Nephron progenitor cell (in vitro differentiated cells): ENCODE results near the gene CENPT.

Source experiments
- DNase-seq: peaks from one replicate; pipeline ENCODE4 v3.0.0; 2021
- H3K27ac Mint-ChIP-seq: 2 replicates; pipeline ENCODE4 v1.8.0; 2021; ENCODE audit warnings: mild to moderate bottlenecking, moderate library complexity, mixed read lengths
- H3K27me3 Mint-ChIP-seq: 2 replicates; pipeline ENCODE4 v1.8.0; 2021; ENCODE audit warnings: mild to moderate bottlenecking, low read depth, mixed read lengths; ENCODE audit not compliant: poor library complexity
- H3K36me3 Mint-ChIP-seq: 2 replicates; pipeline ENCODE4 v1.8.0; 2021; ENCODE audit warnings: low read depth, mixed read lengths
- H3K4me1 Mint-ChIP-seq: 2 replicates; pipeline ENCODE4 v1.8.0; 2021; ENCODE audit warnings: mixed read lengths
- H3K4me3 Mint-ChIP-seq: 2 replicates; pipeline ENCODE4 v1.8.0; 2021; ENCODE audit warnings: mild to moderate bottlenecking, moderate library complexity, mixed read lengths
- H3K9me3 Mint-ChIP-seq: 2 replicates; pipeline ENCODE4 v1.8.0; 2021; ENCODE audit warnings: mild to moderate bottlenecking, moderate library complexity, mixed read lengths
- TF ChIP-seq, protein P1 (sequence below): fragments of 200-600 bp; sonication (generic); IDR thresholded peaks from 2 replicates; pipeline ENCODE4 v1.5.0; 2021; ENCODE audit warnings: antibody characterized with exemption

The CENPT gene

DNA sequence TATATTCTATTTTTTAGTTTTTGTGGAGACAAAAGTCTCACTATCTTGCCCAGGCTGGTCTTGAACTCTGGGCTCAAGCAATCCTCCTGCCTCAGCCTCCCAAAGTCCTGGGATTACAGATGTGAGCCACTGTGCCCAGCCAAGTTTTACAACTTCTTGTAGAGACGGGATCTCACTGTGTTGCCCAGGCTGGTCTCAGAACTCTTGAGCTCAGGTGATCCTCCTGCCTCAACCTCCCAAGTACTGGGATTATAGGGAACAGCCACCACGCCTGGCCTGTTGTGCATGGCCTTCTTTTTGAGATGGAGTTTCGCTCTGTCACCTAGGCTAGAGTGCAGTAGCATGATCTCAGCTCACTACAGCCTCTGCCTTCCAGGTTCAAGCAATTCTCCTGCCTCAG lies 6.2 kb upstream of the CENPT start:
- no peak for DNase-seq
- Mint-ChIP-seq H3K9me3 (no peaks in the 10 kb centered on the region), H3K4me3 (no peak overlapping the region), H3K36me3 (peaks cover 33% of the 10 kb centered on the region), H3K27ac (no peak overlapping the region), H3K4me1 (peaks cover 26% of the 10 kb centered on the region), H3K27me3 (peaks cover 2% of the 10 kb centered on the region)
- TF ChIP-seq, protein P1, sequence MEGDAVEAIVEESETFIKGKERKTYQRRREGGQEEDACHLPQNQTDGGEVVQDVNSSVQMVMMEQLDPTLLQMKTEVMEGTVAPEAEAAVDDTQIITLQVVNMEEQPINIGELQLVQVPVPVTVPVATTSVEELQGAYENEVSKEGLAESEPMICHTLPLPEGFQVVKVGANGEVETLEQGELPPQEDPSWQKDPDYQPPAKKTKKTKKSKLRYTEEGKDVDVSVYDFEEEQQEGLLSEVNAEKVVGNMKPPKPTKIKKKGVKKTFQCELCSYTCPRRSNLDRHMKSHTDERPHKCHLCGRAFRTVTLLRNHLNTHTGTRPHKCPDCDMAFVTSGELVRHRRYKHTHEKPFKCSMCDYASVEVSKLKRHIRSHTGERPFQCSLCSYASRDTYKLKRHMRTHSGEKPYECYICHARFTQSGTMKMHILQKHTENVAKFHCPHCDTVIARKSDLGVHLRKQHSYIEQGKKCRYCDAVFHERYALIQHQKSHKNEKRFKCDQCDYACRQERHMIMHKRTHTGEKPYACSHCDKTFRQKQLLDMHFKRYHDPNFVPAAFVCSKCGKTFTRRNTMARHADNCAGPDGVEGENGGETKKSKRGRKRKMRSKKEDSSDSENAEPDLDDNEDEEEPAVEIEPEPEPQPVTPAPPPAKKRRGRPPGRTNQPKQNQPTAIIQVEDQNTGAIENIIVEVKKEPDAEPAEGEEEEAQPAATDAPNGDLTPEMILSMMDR = no peak

DNA sequence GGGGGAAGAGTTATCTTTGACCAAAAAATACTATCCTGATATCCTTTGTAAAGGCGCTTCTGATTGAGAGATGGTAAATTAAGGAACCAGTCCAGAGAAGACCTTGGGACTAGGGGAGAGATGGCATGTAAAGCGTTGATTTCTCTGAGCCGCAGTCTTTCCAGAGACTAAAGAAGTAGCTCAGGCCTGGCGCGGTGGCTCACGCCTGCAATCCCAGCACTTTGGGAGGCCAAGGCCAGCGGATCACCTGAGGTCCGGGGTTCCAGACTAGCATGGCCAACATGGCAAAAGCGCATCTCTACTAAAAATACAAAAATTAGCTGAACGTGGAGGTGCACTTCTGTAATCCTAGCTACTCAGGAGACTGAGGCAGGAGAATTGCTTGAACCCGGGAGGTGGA lies 625 bp upstream of the CENPT start:
- DNase-seq = no peak
- peak overlapping the region; percentile 93 for H3K4me3 Mint-ChIP-seq
- TF ChIP-seq, protein P1 = no peak
- no peaks in the 10 kb centered on the region for H3K27me3 Mint-ChIP-seq
- H3K27ac Mint-ChIP-seq = peak overlapping the region; percentile 95
- no peaks in the 10 kb centered on the region for H3K9me3 Mint-ChIP-seq
- H3K4me1 Mint-ChIP-seq = peaks cover 46% of the 10 kb centered on the region
- peaks cover 16% of the 10 kb centered on the region for H3K36me3 Mint-ChIP-seq

DNA sequence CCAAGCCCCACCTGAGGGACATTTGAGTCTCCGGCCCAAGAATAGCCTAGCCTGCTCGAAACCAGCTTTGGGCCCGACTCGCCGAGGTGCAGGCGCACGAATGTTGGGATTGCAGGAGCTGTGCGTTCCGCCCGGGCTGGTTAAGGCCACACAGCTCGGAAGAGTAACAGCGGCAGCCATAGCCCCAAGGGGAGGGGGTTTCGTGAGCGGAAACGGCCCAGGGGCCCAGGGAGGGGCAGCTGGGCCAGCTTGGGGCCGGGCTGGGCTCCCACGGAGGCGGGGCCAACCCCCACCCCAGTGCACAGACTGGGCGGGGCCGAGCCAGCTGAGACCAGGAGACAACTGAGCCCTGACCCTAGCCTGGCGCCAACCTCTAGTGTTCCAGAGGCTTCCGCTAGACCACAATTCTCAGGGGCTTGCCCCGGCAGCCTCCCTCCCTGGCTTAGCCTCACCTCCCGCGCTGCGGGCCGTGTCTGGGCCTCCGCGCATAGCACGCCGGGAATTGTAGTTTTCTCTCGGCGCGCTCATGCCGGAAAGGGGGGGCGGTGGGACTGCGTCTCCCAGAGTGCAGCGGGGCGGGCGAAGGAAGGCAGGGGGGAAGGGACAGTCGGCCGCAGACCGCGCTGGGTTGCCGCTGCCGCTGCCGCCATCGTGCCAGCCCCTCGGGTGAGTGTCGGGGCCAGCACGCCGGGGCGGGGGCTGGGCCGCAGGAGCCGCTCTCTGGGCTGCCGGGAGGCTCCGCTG lies 1.0 kb downstream of the CENPT start, which contains the start of gene NUTF2:
NUTF2 (plus strand) TSS at position 614 of the 744 bp plus-strand sequence. CDS start 18,198 bp downstream, outside the sequence.
- DNase-seq = peak; percentile 97
- Mint-ChIP-seq H3K9me3 (no peaks in the 10 kb centered on the region), H3K36me3 (peaks cover 16% of the 10 kb centered on the region), H3K27me3 (no peaks in the 10 kb centered on the region), H3K4me1 (peaks cover 53% of the 10 kb centered on the region), H3K4me3 (peak within 1 kb of the TSS; percentile 93), H3K27ac (peak within 1 kb of the TSS; percentile 99)
- TF ChIP-seq, protein P1 = no peak

DNA sequence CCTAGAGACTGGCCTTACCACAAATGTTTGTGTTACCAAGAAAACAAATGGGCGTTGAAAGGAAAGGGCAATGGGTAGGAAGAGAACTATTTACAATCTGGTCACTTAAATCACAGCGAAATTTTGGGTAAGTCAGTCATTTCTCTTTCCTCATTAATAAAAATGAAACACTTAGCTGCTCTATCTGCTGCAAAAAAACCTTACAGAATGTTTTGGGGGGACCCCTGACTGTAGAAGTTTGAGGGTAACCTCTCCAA lies 1.5 kb downstream of the CENPT start:
- Mint-ChIP-seq H3K27ac (peak overlapping the region; percentile 99), H3K36me3 (peaks cover 16% of the 10 kb centered on the region), H3K27me3 (no peaks in the 10 kb centered on the region), H3K9me3 (no peaks in the 10 kb centered on the region), H3K4me1 (peaks cover 56% of the 10 kb centered on the region), H3K4me3 (peak overlapping the region; percentile 93)
- DNase-seq = no peak
- TF ChIP-seq, protein P1 = no peak

DNA sequence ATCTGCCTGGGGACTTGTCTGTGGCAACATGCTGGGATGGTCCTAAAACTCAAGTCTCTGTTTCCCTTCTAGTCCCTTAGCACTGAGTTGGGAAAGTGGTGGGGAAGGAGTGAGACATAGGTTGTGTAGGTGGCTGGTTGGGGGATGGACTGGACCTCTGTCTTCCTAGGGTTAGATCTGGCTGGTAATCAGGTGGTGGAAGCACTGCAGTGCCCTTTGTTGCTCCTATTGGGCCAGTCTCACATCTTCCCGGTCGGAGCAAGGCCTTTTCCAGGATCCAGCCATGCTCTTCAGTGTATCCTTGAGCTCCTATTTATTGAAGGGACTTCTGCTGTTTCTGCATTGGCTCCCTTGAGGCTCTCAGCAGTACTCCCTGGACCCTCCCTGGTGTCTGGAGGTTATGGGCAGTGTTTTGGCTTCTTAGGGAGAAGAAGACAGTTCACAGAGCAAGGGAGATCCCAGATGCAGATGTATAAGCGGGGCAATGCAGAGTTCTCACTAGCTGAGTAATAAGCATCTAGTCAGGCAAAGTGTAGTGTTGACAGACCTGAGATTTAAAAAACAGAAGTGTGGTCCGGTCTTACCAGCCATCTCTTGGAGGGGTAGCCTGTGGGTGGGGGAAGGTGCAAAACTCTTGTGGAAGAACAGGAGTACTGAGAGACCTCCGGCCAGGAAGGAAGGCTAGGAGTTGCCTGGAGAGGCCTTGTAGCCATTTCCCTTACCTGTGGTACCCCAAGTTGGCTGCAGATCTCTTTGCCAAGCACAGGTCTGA lies 2.0 kb downstream of the CENPT start:
- TF ChIP-seq, protein P1 = no peak
- Mint-ChIP-seq H3K36me3 (peaks cover 13% of the 10 kb centered on the region), H3K27me3 (no peaks in the 10 kb centered on the region), H3K9me3 (no peaks in the 10 kb centered on the region), H3K4me1 (peaks cover 56% of the 10 kb centered on the region), H3K4me3 (peak overlapping the region; percentile 93), H3K27ac (peak overlapping the region; percentile 99)
- no peak for DNase-seq
